ENCODE results near the gene PCP4L1. TPM values are rescaled to one million over a fixed set of nuclear protein-coding genes. Genes with fewer than 3 reads are reported as not detected.

The PCP4L1 gene
- total RNA-seq, 1 donor, result not detected

DNA sequence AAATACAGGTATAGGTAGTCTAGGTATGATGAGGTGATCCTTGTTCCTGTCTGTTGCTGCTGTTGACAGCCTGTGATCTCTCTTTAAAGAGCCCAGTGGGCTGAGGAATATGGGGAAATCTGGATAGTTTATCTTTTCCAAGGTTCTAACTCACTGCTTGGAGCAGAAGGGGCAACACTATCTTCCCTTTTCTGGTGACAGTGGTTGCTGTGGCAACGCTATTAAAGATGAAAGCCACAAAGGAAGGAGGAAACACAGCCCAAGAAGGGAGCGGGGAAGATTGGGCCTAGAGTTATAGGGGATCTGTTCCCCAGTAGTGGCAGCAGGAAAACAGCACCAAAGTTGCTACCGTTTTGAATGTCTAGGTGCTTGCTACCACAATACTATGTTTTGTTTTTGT lies 8.8 kb downstream of the PCP4L1 start:
- DNase-seq (ENCODE audit: low read depth), result no peak
- TF ChIP-seq, protein P1, sequence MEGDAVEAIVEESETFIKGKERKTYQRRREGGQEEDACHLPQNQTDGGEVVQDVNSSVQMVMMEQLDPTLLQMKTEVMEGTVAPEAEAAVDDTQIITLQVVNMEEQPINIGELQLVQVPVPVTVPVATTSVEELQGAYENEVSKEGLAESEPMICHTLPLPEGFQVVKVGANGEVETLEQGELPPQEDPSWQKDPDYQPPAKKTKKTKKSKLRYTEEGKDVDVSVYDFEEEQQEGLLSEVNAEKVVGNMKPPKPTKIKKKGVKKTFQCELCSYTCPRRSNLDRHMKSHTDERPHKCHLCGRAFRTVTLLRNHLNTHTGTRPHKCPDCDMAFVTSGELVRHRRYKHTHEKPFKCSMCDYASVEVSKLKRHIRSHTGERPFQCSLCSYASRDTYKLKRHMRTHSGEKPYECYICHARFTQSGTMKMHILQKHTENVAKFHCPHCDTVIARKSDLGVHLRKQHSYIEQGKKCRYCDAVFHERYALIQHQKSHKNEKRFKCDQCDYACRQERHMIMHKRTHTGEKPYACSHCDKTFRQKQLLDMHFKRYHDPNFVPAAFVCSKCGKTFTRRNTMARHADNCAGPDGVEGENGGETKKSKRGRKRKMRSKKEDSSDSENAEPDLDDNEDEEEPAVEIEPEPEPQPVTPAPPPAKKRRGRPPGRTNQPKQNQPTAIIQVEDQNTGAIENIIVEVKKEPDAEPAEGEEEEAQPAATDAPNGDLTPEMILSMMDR (IDR thresholded peaks at IDR 0.05; ENCODE audit: insufficient read depth, low read depth, low read length), result no peak
- no peak overlapping the region for H3K4me3 ChIP-seq (ENCODE audit: low read depth, low read length)

DNA sequence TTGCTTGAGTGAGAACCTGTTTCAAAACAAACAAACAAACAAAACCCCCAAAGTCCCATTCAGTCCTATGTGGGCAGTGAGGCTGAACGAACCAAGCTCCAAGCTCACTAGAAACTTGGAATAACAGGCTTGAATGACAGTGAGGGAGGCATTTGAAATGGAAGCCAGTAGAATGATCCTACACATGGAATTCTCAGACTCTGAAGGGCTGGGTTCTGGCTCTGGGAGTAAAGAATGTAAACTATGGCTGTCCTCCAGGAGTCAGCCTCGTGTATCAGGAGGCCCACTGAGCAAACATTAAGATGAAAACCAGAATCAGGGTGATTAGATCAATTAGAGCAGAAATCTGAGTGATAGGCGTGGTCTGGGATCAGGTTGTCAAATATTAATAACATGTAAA lies 14.9 kb downstream of the PCP4L1 start:
- peak; percentile 19 for DNase-seq (ENCODE audit: low read depth)
- TF ChIP-seq, protein P1 (IDR thresholded peaks at IDR 0.05; ENCODE audit: insufficient read depth, low read depth, low read length), result no peak
- no peak overlapping the region for H3K4me3 ChIP-seq (ENCODE audit: low read depth, low read length)

DNA sequence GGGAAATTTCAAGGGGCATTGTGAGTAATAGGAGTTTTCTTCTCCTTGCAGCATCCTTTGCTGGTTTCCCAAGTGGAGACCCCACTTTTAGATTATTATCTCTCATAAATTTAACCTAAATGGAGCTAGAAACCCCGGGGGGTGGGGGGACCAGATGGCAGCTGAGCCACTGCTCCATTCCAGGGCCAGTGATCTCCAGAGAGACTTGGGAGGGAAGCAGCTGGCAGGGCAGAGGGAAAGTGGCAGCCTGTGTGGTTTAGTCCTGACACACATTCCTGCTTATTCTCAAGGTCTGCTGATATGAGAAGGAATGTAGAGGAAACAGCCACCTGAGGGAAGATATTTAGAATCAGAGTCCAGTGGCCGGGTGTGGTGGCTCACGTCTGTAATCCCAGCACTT lies 16.3 kb downstream of the PCP4L1 start:
- H3K4me3 ChIP-seq (ENCODE audit: low read depth, low read length), result no peak overlapping the region
- TF ChIP-seq, protein P1 (IDR thresholded peaks at IDR 0.05; ENCODE audit: insufficient read depth, low read depth, low read length), result no peak
- DNase-seq (ENCODE audit: low read depth), result no peak

DNA sequence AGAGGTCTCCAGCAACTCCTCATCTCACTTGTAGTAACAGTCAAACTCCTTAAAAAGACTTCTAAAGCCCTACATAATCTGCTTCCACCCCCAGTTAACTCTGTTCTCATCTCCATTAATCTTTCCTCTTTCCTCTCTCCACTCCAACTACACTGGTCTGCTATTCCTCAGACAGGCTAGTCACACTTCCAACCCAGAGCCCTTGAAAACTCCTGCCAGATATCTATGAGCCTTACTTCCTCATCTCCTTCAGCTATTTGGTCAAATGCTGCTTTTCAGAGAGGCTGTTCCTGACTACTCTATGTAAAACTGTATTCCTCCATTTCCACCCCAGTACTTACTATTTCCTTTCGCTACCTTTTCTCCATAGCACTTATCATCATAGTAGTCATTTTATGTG lies 24.4 kb downstream of the PCP4L1 start:
- no peak overlapping the region for H3K4me3 ChIP-seq (ENCODE audit: low read depth, low read length)
- no peak for DNase-seq (ENCODE audit: low read depth)
- TF ChIP-seq, protein P1 (IDR thresholded peaks at IDR 0.05; ENCODE audit: insufficient read depth, low read depth, low read length), result no peak

DNA sequence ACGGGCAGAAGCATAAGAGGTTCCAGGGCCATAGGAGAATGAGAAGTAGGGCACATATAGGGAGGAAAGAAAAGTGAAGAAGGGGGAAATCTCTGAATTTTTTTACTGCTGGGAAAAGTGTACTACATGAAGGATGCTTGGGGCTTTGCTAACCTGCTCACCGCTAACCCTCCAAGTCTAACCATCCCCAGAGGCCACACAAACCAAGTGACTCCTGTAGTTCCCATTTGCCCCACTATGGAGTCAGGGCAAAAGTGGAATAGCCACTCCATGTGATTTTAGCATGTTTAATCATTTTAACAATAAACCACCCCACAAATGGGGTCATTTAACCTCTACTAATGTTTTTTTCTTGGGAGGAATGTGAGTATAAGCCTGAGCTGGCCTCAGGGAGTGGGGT lies 26.6 kb downstream of the PCP4L1 start:
- no peak overlapping the region for H3K4me3 ChIP-seq (ENCODE audit: low read depth, low read length)
- no peak for DNase-seq (ENCODE audit: low read depth)
- TF ChIP-seq, protein P1 (IDR thresholded peaks at IDR 0.05; ENCODE audit: insufficient read depth, low read depth, low read length), result no peak

DNA sequence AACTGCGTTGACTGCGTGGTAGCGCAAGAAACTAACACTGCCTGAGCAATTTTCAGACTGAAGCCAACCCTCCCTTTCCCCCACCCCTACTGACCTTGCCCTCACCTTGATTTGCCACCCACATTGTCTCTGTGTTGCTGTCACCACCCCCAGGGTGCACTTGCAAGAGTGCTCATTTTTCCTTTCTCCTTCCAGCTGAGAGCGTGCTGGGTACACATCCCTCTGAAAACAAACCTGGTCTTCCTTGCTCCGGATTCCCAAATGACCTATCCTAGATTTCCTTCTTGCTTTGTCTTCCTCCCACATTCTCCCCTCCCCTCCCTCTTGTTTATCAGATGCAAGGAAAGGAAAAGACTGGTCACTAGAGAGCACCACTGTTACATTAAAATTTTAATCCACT lies 27.0 kb downstream of the PCP4L1 start:
- no peak overlapping the region for H3K4me3 ChIP-seq (ENCODE audit: low read depth, low read length)
- TF ChIP-seq, protein P1 (IDR thresholded peaks at IDR 0.05; ENCODE audit: insufficient read depth, low read depth, low read length), result no peak
- DNase-seq (ENCODE audit: low read depth), result no peak

DNA sequence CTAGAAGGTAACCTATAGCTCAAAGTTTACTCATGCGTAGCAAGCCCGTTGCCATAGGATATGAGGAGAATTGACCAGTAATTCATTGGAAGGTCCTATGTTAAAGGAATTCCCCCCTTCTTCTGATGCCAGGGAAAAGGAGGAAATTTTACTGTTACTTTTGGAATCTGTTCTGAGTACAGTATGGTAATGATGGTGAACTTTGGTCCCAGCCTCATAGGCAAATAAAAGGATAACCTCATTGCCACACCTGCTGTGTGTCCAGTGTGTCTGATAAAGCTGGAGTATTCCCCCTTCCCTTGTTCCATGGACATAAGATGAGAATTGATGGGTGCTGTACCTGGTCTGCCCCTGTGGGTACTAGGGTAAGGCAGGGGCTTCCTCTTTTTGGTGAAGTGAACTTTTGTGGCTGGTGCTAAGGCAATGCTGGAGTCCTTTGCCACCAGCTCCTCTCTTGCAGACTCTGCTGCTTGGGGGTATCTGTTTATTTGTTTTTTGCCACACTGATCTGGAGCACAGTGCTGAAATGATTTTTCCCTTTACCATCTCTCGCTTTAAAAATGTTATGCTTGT lies 29.0 kb downstream of the PCP4L1 start:
- DNase-seq (ENCODE audit: low read depth), result no peak
- no peak overlapping the region for H3K4me3 ChIP-seq (ENCODE audit: low read depth, low read length)
- TF ChIP-seq, protein P1 (IDR thresholded peaks at IDR 0.05; ENCODE audit: insufficient read depth, low read depth, low read length), result no peak

Data from fibroblast of villous mesenchyme (primary cell).